H1 (cell line): ENCODE results near the gene GPANK1. TPM values are rescaled to one million over a fixed set of nuclear protein-coding genes. Genes with fewer than 3 reads are reported as not detected.

Experiments
- ATF2 ChIP-seq: IDR thresholded peaks from 2 replicates; pipeline ENCODE4 v1.6.1; 2012; ENCODE audit warnings: low read length, inconsistent platforms
- CBX5 ChIP-seq: fragments of 300-800, 300-1000 bp; sonication (generic); IDR thresholded peaks from 2 replicates; pipeline ENCODE4 v1.7.1; 2016; ENCODE audit warnings: antibody characterized with exemption, low read length, low read depth
- CREB1 ChIP-seq: IDR thresholded peaks from 2 replicates; pipeline ENCODE4 v1.6.1; 2012; ENCODE audit warnings: inconsistent platforms
- FOSL1 ChIP-seq: IDR thresholded peaks from 2 replicates; pipeline ENCODE4 v1.6.1; 2011; ENCODE audit warnings: mild to moderate bottlenecking, low read depth, low read length, moderate library complexity; ENCODE audit not compliant: insufficient read depth
- HDAC6 ChIP-seq: IDR thresholded peaks from one replicate; pipeline ENCODE4 v1.7.1; 2012; ENCODE audit warnings: low read depth, mild to moderate bottlenecking, inconsistent platforms, low read length, moderate library complexity
- KDM4A ChIP-seq: IDR thresholded peaks from one replicate; pipeline ENCODE4 v1.7.1; 2012; ENCODE audit warnings: low read depth, mild to moderate bottlenecking, moderate library complexity, low read length, inconsistent platforms; ENCODE audit not compliant: severe bottlenecking
- POLR2AphosphoS5 ChIP-seq: IDR thresholded peaks from 2 replicates; pipeline ENCODE4 v1.6.1; 2011; ENCODE audit warnings: low read depth, low read length
- SP2 ChIP-seq: IDR thresholded peaks from 2 replicates; pipeline ENCODE4 v1.6.1; 2012; ENCODE audit warnings: mild to moderate bottlenecking, low read length, inconsistent platforms
- YY1 ChIP-seq: IDR thresholded peaks from 2 replicates; pipeline ENCODE4 v1.6.1; 2011; ENCODE audit warnings: low read depth, mild to moderate bottlenecking, low read length
- polyA plus RNA-seq, 7 experiments: library from polyadenylated mRNA; depleted of rRNA in 3 of 7; stranded (reverse) in 5 of 7; unstranded in 2 of 7; fragments of >200 nt in 5 of 7; fragments of 200-250 nt in 2 of 7; gene quantifications; 1 replicate in 5 of 7; 2 replicates in 1 of 7; 4 replicates in 1 of 7; pipeline versions ENCODE4 v1.2.1 to v1.2.3, GENCODE V29; 2011 to 2013; ENCODE audit warnings: missing spikeins in 2 of 7, mixed read lengths in 2 of 7
- total RNA-seq: library from RNA; stranded (reverse); fragmentation: NEBNext Ultra II Directional; extraction: Animal tissue kit (Norgen Biotek cat#: 25700); gene quantifications from 2 replicates; pipeline ENCODE4 v1.2.1, GENCODE V29; 2021

GPANK1 gene
- total and polyA plus RNA-seq, 2 of the 8 experiments (the other 6 are each of a cell fraction or from before 2014, with no cell fraction given) = 24.5 to 30.2 TPM

GRCh38 chr6:31621991-31622390 is 42.8 kb downstream of the GPANK1 start (continued):
- TF ChIP-seq YY1 (no peak), HDAC6 (no peak), CREB1 (no peak), ATF2 (no peak), POLR2AphosphoS5 (no peak; the same call in 1 of the 2 replicates), KDM4A (no peak), SP2 (no peak), FOSL1 (no peak), CBX5 (no peak)
